D721Med (cell line): Measurements from ENCODE around the gene FKBP1A.

Experiments used
- DNase-seq: peaks from one replicate; pipeline ENCODE4 v3.0.0; 2011; ENCODE audit warnings: low spot score; ENCODE audit not compliant: insufficient read length
- FAIRE-seq: peaks from 2 replicates; lab custom pipeline; 2011; peaks lifted over from hg19 to GRCh38; lab: Jason Lieb, UNC
- CTCF ChIP-seq: IDR thresholded peaks from 2 replicates; pipeline ENCODE4 v1.5.1; 2012; ENCODE audit warnings: mild to moderate bottlenecking, control low read depth; ENCODE audit not compliant: insufficient read depth; ENCODE audit errors: missing control alignments

Gene FKBP1A

GRCh38 chr20:1322511-1323245 is 70.2 kb downstream of the FKBP1A start:
- no peak for TF ChIP-seq CTCF
- FAIRE-seq (no peak), DNase-seq (no peak)

GRCh38 chr20:1321654-1321939 is 71.3 kb downstream of the FKBP1A start:
- FAIRE-seq (no peak), DNase-seq (no peak)
- no peak for TF ChIP-seq CTCF

GRCh38 chr20:1320902-1321653 is 71.8 kb downstream of the FKBP1A start:
- FAIRE-seq (no peak), DNase-seq (no peak)
- TF ChIP-seq CTCF, result no peak

- no peak for DNase-seq
- no peak for TF ChIP-seq CTCF
- FAIRE-seq, result no peak
Observed at GRCh38 chr20:1320016-1320415, 72.8 kb downstream of the FKBP1A start.

GRCh38 chr20:1319462-1319861 is 73.4 kb downstream of the FKBP1A start:
- FAIRE-seq, result no peak
- DNase-seq, result no peak

GRCh38 chr20:1319051-1319450 is 73.8 kb downstream of the FKBP1A start:
- no peak for FAIRE-seq
- no peak for DNase-seq
- TF ChIP-seq CTCF, result no peak

More at GRCh38 chr20:1319462-1319861, 73.4 kb downstream of the FKBP1A start:
- no peak for TF ChIP-seq CTCF
